SK-N-SH (cell line): ENCODE data around the gene CNOT9.

Source experiments
- CTCF ChIP-seq: fragments of 200-600 bp; sonication (generic); IDR thresholded peaks from 2 replicates; pipeline ENCODE4 v1.6.1; 2017; ENCODE audit warnings: antibody characterized with exemption, mild to moderate bottlenecking, moderate library complexity
- EZH2phosphoT487 ChIP-seq: fragments of 200-600 bp; sonication (generic); IDR thresholded peaks from 2 replicates; pipeline ENCODE4 v1.6.1; 2017; ENCODE audit warnings: low read depth, mixed run types, mild to moderate bottlenecking, antibody characterized with exemption, moderate library complexity, borderline replicate concordance
- NFIC ChIP-seq: IDR thresholded peaks from 2 replicates; pipeline ENCODE4 v1.4.0; 2012; ENCODE audit warnings: borderline replicate concordance
- RAD21 ChIP-seq: IDR thresholded peaks from 2 replicates; pipeline ENCODE4 v1.6.1; 2012; ENCODE audit warnings: mild to moderate bottlenecking, low read length
- REST ChIP-seq: IDR thresholded peaks from 2 replicates; pipeline ENCODE4 v1.6.1; 2012; ENCODE audit warnings: mild to moderate bottlenecking, low read depth, low read length, moderate library complexity
- TAF1 ChIP-seq: IDR thresholded peaks from 2 replicates; pipeline ENCODE4 v1.6.1; 2012; ENCODE audit warnings: low read depth, mild to moderate bottlenecking, low read length, moderate library complexity, borderline replicate concordance
- TF ChIP-seq, protein P1 (sequence below): fragments of 150-350 bp; IDR thresholded peaks from 2 replicates; pipeline ENCODE4 v1.6.1; 2017; ENCODE audit warnings: antibody characterized with exemption, low read length, low read depth, borderline replicate concordance

- no peak for TF ChIP-seq CTCF
- TF ChIP-seq NFIC, result no peak
- TF ChIP-seq REST, result no peak
- no peak for TF ChIP-seq EZH2phosphoT487
- TF ChIP-seq RAD21, result no peak
- no peak for TF ChIP-seq TAF1
- TF ChIP-seq, protein P1, sequence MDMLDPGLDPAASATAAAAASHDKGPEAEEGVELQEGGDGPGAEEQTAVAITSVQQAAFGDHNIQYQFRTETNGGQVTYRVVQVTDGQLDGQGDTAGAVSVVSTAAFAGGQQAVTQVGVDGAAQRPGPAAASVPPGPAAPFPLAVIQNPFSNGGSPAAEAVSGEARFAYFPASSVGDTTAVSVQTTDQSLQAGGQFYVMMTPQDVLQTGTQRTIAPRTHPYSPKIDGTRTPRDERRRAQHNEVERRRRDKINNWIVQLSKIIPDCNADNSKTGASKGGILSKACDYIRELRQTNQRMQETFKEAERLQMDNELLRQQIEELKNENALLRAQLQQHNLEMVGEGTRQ, result no peak
Measured at GRCh38 chr2:218567797-218568189, 846 bp upstream of the CNOT9 start.
